SK-N-DZ (cell line): ENCODE data around the gene DSG1. TPM values are rescaled to one million over a fixed set of nuclear protein-coding genes. Genes with fewer than 3 reads are reported as not detected.
"Not testable (repeated sequence)": the region's sequence is repeated elsewhere in the genome, so short reads cannot be mapped to it uniquely, and the experiment has no call there.

Source experiments
- DNase-seq: peaks from one replicate; pipeline ENCODE4 v3.0.0-alpha.2; 2015; ENCODE audit warnings: low spot score
- polyA plus RNA-seq, 2 experiments: library from polyadenylated mRNA; depleted of rRNA; stranded (reverse); fragments of >200 nt; gene quantifications; 2 replicates each; pipeline ENCODE4 v1.2.3, GENCODE V29; 2014

The DSG1 gene
- not detected in 2 replicates for polyA plus RNA-seq (2014; cell fraction: cytosol; rRNA removed)
- polyA plus RNA-seq (2014; cell fraction: nucleus; rRNA removed): not detected in 2 replicates

GRCh38 chr18:31317860-31318259 lies at the start of gene DSG1:
TSS of gene DSG1 (plus strand) at chr18:31318160. CDS start at chr18:31318301, 141 bp downstream.
- DNase-seq: no peak

- DNase-seq: no peak
These were observed 49.0 kb upstream of the DSG1 start for GRCh38 chr18:31268985-31269406.

DNA sequence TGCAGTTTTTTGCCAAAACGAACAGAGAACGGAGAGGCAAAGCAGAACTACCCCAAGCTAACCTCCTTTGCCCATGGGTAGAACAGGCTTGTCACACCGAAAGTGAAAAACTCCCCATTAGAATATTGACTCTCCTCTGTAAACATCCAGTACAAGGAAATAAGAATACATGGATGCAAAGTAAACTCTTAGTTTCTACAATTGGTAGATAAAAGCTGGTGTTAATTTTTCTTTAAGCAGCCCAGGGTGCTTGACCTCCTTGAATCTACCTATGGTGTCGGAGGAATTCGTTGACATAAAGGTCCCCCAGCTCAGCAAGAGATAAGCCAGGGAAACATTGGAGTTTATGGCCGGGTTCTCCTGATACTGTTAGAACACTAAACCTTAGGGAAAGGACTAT lies 48.4 kb upstream of the DSG1 start:
- no peak for DNase-seq

GRCh38 chr18:31270578-31270977 lies 47.4 kb upstream of the DSG1 start:
- DNase-seq: no peak

- DNase-seq: no peak
These were observed 44.0 kb upstream of the DSG1 start for GRCh38 chr18:31273812-31274527.

DNA sequence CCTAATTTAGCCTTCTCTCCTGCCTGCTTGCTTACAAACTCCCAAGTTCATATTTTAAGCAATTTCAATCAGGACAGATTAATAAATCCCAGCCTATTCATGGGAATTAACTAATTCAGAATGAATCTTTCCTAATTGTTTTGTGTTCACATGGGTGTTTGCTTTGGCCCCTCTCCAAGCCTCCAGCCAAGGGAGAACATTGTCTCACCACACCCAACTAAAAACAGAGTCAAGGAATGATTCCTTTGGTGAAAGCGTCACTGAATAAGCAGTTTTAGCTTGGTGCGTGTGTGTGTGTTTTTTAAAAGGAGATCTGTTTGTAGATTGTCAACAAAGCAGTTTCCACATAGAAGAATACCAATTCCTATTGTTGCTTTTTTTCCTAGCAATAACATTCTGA lies 43.0 kb upstream of the DSG1 start:
- DNase-seq: no peak

GRCh38 chr18:31275722-31276463 lies 42.1 kb upstream of the DSG1 start:
- DNase-seq: no peak

GRCh38 chr18:31278609-31279071 lies 39.3 kb upstream of the DSG1 start:
- DNase-seq: no peak

- no peak for DNase-seq
These were observed 37.5 kb upstream of the DSG1 start for GRCh38 chr18:31280502-31280901.

DNA sequence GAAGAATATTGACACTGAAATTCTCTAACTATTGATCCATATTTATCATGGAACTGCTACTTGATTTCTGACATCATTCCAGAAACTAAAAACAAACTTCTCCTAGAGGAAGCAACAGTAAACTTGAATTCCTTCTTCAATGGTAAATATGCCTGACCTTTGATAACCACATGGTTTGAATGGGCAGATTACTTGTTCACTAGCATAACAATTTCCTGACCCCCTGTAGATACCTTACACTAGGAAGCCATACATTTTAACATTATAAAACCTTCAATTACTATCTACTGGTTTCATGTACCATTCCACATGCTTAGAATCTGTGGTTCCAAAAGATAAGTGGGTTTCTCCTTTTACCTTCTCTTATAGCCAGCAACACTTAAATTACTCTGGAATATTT lies 36.5 kb upstream of the DSG1 start:
- no peak for DNase-seq

- not testable (repeated sequence) for DNase-seq
These were observed 28.5 kb upstream of the DSG1 start for GRCh38 chr18:31289446-31289845.

GRCh38 chr18:31291688-31292087 lies 26.3 kb upstream of the DSG1 start:
- no peak for DNase-seq

- DNase-seq: no peak
These were observed 23.7 kb upstream of the DSG1 start for GRCh38 chr18:31294199-31294747.

DNA sequence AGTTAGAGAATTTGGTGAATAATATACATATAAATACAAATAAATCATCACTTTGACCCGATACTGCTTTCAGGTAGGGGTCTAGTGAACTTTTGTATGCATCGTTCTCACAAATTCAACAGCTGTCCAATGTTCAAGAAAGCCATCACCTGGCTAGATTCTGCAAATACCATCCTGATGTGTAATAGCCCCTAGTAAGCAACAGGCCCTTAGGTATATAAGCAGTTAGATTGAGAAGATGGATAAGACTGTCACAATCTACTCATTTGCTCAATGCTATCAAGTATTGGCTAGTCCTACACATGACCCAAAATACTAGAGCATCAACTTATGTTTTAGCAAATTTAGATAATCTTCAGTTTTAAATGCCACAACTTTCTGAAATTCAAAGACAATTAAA lies 20.7 kb upstream of the DSG1 start:
- DNase-seq: no peak

- no peak for DNase-seq
These were observed 16.7 kb upstream of the DSG1 start for GRCh38 chr18:31301201-31301655.

DNA sequence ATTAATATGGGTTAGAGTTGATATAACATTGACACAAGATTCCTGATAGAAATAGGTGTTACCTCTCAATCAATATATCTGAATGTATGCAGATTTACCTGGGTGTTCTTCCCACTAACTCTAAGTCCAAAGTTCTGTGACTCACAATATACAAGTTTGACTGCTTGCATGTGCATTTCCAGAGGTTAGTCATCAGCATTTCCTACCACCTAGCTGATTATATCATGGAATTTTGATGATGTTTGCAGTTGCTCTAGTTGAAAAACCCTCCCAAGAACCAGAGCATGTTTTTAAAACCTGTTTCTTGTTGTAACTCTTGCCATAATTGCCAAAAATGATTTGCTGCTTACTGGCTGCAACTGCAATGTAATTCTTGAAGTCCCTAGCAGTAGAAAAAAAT lies 15.0 kb upstream of the DSG1 start:
- DNase-seq: no peak

DNA sequence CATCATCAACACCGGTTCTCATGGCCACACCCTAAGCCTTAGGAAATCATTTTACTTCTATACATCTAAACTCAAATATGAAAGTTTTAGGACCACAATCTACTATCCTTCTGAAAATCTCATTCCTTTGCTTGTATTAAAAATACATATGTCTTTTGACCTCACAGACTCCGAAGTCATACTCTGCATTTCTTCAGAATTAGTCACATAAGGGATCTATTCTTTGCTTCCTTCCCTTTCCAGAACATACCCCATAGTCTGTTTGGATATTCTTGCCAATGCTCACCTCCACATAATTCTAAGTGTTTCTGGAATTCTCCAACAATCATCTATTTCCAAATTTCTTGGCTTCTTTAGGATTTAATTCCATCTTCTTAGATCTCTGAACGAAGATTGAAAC lies 14.2 kb upstream of the DSG1 start:
- no peak for DNase-seq

DNA sequence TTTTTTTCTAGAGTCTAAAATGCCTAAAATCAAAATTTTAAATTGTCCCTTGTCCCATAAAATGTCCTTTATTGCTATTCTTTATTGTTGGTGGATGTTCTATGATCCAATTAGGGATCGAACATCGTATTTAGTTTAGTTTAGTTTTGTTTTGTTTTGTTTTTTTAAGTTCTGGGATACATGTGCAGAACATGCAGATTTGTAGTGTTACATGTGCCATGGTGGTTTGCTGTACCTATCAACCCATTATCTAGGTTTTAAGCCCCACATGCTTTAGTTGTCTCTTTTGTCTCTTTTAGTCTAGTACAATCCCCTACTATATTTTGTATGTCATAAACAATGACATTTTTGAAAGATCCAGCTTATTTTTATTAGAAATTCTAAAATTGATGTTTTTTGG lies 8.8 kb upstream of the DSG1 start:
- no peak for DNase-seq

DNA sequence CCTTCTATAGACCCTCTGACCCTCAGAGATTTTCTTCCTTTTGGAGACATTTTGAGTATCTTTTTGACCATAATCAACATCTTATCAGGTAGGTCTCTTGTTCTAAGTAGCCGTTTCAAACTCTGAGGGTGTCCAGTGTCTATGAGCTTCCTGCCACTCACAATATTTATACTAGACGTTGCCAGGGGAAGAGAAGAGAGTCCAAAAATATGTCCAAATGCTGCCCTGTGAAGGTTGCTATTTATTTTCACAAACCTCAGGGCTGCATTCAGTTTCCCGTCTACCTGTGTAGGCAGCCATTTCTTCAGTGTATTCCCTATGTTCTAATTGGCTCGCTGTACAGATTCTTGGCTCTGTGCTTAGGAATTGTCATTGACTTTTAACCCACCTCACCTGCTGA lies 986 bp upstream of the DSG1 start:
- no peak for DNase-seq

- no peak for DNase-seq
These were observed 3.8 kb downstream of the DSG1 start for GRCh38 chr18:31321719-31322118.

DNA sequence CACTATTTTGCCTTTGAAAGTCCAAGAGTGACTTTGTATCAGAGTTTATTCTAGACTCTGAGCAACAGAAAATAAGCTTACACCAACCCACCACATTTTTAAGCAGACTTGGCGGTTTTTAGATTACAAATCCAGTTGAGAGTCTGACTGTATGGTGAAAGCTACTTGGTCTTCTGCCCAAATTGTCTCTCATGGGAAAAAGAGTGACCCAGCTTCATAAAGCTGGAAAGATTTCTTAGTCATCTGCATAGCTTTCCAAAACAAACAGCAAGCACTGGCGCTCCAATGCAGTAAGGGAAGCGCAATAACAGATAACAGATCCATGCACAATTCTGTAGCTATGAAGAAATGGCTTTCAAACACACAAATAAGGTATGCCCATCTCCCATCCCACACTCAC lies 7.1 kb downstream of the DSG1 start:
- DNase-seq: no peak

- no peak for DNase-seq
These were observed 12.0 kb downstream of the DSG1 start for GRCh38 chr18:31329787-31330438.
